Measurements from ENCODE around the gene FUT8.
"Not testable (repeated sequence)": the region's sequence is repeated elsewhere in the genome, so short reads cannot be mapped to it uniquely, and the experiment has no call there.

FUT8 gene

DNA sequence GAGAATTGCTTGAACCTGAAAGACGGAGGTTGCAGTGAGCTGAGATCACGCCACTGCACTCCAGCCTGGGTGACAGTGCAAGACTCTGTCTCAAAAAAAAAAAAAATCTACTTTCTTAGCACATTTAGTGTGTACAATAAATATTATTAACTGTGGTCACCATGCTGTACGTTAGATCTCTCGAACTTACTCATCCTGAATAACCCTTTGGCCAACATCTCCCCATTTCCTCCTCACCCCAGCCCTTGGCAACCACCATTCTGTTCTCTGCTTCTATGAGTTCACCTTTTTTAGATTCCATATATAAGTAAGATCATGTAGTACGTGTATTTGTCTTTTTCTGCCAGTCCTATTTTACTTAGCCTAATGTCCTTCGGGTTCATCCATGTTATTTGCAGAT lies 13.4 kb downstream of the FUT8 start:
- H3K4me3 ChIP-seq (ENCODE audit: low read depth, low read length) = no peak overlapping the region
- no peak for DNase-seq (ENCODE audit: low read depth)
- TF ChIP-seq, protein P1, sequence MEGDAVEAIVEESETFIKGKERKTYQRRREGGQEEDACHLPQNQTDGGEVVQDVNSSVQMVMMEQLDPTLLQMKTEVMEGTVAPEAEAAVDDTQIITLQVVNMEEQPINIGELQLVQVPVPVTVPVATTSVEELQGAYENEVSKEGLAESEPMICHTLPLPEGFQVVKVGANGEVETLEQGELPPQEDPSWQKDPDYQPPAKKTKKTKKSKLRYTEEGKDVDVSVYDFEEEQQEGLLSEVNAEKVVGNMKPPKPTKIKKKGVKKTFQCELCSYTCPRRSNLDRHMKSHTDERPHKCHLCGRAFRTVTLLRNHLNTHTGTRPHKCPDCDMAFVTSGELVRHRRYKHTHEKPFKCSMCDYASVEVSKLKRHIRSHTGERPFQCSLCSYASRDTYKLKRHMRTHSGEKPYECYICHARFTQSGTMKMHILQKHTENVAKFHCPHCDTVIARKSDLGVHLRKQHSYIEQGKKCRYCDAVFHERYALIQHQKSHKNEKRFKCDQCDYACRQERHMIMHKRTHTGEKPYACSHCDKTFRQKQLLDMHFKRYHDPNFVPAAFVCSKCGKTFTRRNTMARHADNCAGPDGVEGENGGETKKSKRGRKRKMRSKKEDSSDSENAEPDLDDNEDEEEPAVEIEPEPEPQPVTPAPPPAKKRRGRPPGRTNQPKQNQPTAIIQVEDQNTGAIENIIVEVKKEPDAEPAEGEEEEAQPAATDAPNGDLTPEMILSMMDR (conservative IDR thresholded peaks at IDR 0.05; ENCODE audit: low read depth, low read length) = no peak

DNA sequence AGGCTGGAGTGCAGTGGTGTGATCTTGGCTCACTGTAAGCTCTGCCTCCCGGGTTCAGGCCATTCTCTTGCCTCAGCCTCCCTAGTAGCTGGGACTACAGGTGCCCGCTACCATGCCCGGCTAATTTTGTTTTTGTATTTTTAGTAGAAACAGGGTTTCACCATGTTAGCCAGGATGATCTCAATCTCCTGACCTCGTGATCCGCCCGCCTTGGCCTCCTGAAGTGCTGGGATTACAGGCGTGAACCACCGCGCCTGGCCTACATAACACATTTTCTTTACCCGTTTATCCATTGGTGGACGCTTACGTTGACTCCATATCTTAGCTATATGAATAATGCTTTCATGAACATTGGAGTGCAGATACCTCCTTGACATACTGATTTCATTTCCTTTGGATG lies 14.4 kb downstream of the FUT8 start:
- not testable (repeated sequence) for H3K4me3 ChIP-seq (ENCODE audit: low read depth, low read length); DNase-seq (ENCODE audit: low read depth)

DNA sequence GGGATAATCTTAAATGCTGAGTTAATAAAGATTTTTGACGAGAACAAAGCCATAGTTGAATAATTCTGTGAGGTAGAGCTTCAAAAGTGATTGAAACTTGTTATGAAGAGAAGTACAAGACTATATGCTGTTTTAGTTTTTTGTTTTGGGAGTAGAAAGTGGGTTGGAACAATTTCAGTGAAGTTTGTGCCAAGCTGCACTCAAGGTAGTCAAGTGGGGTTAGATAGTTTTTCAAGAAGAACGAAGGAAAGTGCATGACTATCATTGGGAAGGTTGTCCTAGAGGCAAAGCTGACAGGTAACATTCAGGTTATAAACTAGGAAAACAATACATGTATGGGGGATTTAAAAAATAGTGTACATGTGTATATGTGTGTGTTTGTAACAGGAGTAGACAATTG lies 16.2 kb downstream of the FUT8 start:
- TF ChIP-seq, protein P1 (conservative IDR thresholded peaks at IDR 0.05; ENCODE audit: low read depth, low read length) = no peak
- H3K4me3 ChIP-seq (ENCODE audit: low read depth, low read length) = no peak overlapping the region
- no peak for DNase-seq (ENCODE audit: low read depth)

DNA sequence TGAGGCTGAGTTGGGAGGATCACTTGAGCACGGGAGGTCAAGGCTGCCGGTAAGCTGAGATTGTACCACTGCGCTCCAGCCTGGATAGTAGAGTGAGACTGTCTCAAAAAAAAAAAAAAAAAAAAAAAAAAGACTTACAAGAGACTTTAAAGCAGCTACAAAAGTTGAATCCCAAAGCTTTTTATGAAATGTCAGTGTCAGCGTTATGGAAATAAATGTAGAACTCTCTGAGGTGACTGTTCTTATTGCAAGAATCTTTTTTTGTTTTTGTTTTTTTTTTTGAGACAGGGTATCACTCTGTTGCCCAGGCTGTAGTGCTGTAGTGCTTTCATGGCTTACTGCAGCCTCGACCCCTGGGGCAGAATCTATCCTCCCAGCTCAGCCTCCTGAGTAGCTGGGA lies 17.2 kb downstream of the FUT8 start:
- no peak for DNase-seq (ENCODE audit: low read depth)
- TF ChIP-seq, protein P1 (conservative IDR thresholded peaks at IDR 0.05; ENCODE audit: low read depth, low read length) = no peak
- H3K4me3 ChIP-seq (ENCODE audit: low read depth, low read length) = no peak overlapping the region

DNA sequence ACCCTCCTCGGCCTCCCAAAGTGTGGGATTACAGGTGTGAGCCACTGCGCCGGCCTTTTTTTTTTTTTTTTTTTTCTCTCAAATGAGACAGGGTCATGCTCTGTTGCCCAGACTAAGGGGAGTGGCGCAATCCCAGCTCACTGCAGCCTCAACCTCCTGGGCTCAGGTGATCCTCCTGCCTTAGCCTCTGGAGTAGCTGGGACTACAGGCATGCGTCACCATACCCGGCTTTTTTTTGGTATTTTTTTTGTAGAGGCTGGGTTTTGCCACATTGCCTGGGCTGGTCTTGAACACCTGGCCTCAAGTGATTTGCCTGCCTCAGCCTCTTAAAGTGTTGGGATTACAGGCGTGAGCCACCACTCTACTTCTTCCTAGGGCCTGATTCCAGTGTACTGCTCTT lies 18.7 kb downstream of the FUT8 start:
- TF ChIP-seq, protein P1 (conservative IDR thresholded peaks at IDR 0.05; ENCODE audit: low read depth, low read length) = no peak
- DNase-seq (ENCODE audit: low read depth) = no peak
- H3K4me3 ChIP-seq (ENCODE audit: low read depth, low read length) = no peak overlapping the region

DNA sequence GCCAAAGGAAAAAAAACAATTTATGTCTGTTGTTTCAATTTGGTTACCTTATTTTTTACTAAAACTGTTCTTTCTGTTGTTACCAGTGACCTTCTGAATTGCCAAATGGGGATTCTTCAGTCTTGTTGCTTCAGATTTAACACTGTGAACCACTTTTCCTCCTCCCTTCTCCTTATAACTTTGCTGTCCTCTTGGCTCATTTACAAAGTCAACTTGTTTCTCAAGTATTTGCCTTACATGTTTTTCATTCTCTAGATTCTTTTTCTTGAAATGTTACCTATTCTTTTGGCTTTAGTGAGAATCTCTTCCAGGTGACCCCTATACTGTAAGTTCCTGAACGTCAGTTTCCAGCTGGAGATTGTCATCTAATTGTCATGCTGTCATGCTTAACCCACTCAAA lies 19.4 kb downstream of the FUT8 start:
- DNase-seq (ENCODE audit: low read depth) = peak; percentile 85
- TF ChIP-seq, protein P1 (conservative IDR thresholded peaks at IDR 0.05; ENCODE audit: low read depth, low read length) = no peak
- H3K4me3 ChIP-seq (ENCODE audit: low read depth, low read length) = no peak overlapping the region

DNA sequence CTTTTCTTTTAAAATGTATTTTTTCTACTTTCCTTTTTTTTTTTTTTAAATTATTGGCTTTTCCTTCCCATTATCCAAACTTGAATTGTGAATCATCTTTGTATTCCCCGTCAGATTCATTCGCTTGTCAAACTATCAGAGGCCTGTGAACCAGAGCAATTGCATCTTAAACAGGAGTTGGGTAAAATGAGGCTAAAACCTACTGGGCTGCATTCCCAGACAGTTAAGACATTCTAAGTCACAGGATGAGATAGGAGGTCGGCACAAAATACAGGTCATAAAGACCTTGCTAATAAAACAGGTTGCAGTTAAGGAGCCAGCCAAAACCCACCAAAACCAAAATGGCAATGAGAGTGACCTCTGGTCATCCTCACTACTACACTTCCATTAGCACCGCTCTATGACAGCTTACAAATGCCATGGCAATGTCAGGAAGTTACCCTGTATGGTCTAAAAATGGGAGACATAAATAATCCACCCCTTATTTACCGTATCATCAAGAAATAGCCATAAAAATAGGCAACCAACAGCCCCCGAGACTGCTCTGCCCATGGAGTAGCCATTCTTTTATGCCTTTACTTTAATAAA lies 19.9 kb downstream of the FUT8 start:
- peak; percentile 40 for DNase-seq (ENCODE audit: low read depth)
- H3K4me3 ChIP-seq (ENCODE audit: low read depth, low read length) = no peak overlapping the region
- TF ChIP-seq, protein P1 (conservative IDR thresholded peaks at IDR 0.05; ENCODE audit: low read depth, low read length) = no peak

Measured in choroid plexus epithelial cell (primary cell).